ENCODE measurements around the gene ENG. TPM values are rescaled to one million over a fixed set of nuclear protein-coding genes. Genes with fewer than 3 reads are reported as not detected.

ENG gene
- 69.9 TPM for polyA plus RNA-seq (2013, experiment 1 of 2)
- polyA plus RNA-seq (2013, experiment 2 of 2) = 50.6 TPM

DNA sequence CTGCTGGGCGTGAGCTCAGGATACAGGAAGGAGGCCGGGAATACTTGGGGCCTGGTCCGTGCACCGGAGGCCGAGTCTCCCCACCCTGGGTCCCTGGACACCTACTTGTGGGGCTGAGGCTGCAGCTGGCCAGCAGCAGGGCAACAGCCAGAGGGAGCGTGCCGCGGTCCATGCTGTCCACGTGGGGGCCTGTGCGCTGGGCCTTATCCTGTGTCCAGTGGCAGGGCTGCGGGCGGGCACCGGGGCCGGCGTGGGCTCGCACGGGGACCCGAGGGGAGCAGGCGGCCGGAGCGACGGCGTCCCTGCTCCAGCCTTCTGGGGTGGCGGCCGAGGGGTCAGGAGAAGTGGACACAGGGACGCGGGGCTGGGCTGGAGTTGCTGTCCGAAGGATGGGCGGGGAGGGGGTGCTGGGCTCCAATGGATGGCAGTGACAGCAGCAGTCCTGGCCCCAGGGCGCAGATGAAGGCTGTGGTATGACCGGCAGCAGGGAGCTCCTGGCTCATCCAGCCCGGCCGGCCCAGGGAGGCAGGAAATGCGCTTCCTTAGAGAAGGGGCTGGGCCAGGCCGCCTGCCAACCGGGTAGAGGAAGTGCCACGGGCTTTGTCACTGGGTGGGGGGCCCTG lies at the start of gene ENG:
ENG (minus strand) TSS at position 475 of the 623 bp plus-strand sequence; CDS start at position 172, 303 bp downstream.
- WGBS, 2 experiments (ENCODE audit: insufficient coverage in 2 of 2) = 71 to 81% methylated on average over 23 to 33 of the region's 37 CpGs
- Histone ChIP-seq H3K36me3 (ENCODE audit: control insufficient read depth, insufficient read depth, low read length) (peaks cover 19% of the 10 kb centered on the region), H3K4me3 (ENCODE audit: extremely low read depth, insufficient read depth, low read length, poor library complexity, severe bottlenecking) (peak within 1 kb of the TSS; percentile 33), H3K27ac (ENCODE audit: low read depth, low read length, severe bottlenecking) (peak within 1 kb of the TSS; percentile 41), H3K4me1 (ENCODE audit: control insufficient read depth, insufficient read depth, low read length, poor library complexity, severe bottlenecking) (peaks cover 18% of the 10 kb centered on the region), H3K9me3 (ENCODE audit: control insufficient read depth, low read length) (peaks cover 15% of the 10 kb centered on the region)

GRCh38 chr9:127903557-127904475 lies 49.4 kb upstream of the ENG start:
- peak overlapping the region; percentile 39 for H3K27ac ChIP-seq (ENCODE audit: low read depth, low read length, severe bottlenecking)
- no peaks in the 10 kb centered on the region for H3K9me3 ChIP-seq (ENCODE audit: control insufficient read depth, low read length)
- 45 to 52% methylated on average over 13 to 16 of the region's 17 CpGs for WGBS, 2 experiments (ENCODE audit: insufficient coverage in 2 of 2)
- no peak overlapping the region for H3K4me3 ChIP-seq (ENCODE audit: extremely low read depth, insufficient read depth, low read length, poor library complexity, severe bottlenecking)
- peaks cover 4% of the 10 kb centered on the region for H3K36me3 ChIP-seq (ENCODE audit: control insufficient read depth, insufficient read depth, low read length)
- H3K4me1 ChIP-seq (ENCODE audit: control insufficient read depth, insufficient read depth, low read length, poor library complexity, severe bottlenecking) = peaks cover 33% of the 10 kb centered on the region

DNA sequence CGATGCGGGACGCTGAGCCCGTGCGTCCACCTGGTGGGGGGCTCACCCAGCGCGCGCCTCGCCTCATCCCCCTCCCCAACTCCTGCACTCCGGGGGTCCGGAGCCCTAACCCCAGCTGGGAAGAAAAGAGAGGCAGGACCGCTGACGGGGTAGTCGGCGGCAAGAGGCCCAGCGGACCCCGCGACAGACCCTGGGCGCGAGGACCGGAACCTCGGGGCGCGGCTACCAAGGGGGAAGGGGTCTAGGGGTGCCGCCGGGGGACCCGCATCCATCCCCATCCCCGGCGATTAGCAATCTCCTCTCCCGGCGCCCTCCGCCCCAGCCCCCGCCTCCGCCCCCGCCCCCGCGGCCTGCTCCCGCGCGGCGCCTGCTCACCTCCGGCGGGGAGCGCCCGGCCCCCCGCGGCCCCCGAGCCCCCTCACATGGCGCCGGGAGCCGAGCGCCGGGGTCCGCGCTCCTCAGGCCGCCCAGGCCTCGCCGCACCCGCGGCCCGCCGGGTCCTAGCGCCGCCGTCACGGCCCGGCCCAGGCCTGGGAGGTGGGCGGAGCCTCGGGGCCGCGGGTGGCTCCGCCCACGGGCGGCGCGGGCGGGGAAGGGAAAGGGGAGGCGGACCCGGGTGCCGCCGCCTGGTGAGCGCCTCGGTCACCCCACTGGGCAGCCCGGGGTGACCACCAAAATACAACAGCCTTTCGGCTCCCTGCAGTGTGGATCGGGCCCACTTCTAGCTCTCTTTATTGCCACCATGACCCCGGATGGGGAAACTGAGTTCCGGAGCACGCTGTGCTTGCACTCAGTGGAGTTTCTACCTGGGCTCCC lies 44.9 kb upstream of the ENG start, which contains the start of gene ST6GALNAC6:
ST6GALNAC6 (minus strand) TSS at position 476 of the 816 bp plus-strand sequence. CDS start 1,622 bp downstream, outside the sequence.
- Histone ChIP-seq H3K36me3 (ENCODE audit: control insufficient read depth, insufficient read depth, low read length) (peaks cover 24% of the 10 kb centered on the region), H3K4me1 (ENCODE audit: control insufficient read depth, insufficient read depth, low read length, poor library complexity, severe bottlenecking) (peaks cover 20% of the 10 kb centered on the region), H3K4me3 (ENCODE audit: extremely low read depth, insufficient read depth, low read length, poor library complexity, severe bottlenecking) (peak within 1 kb of the TSS; percentile 76), H3K9me3 (ENCODE audit: control insufficient read depth, low read length) (peaks cover 11% of the 10 kb centered on the region), H3K27ac (ENCODE audit: low read depth, low read length, severe bottlenecking) (peak within 1 kb of the TSS; percentile 55)
- 2 to 4% methylated on average over 41 to 55 of the region's 89 CpGs for whole genome bisulfite sequencing, 2 experiments (ENCODE audit: insufficient coverage in 2 of 2)

GRCh38 chr9:127898433-127899127 lies 44.1 kb upstream of the ENG start:
- H3K4me1 ChIP-seq (ENCODE audit: control insufficient read depth, insufficient read depth, low read length, poor library complexity, severe bottlenecking) = peaks cover 13% of the 10 kb centered on the region
- H3K9me3 ChIP-seq (ENCODE audit: control insufficient read depth, low read length) = peaks cover 17% of the 10 kb centered on the region
- H3K27ac ChIP-seq (ENCODE audit: low read depth, low read length, severe bottlenecking) = peak overlapping the region; percentile 55
- peaks cover 31% of the 10 kb centered on the region for H3K36me3 ChIP-seq (ENCODE audit: control insufficient read depth, insufficient read depth, low read length)
- peak overlapping the region; percentile 76 for H3K4me3 ChIP-seq (ENCODE audit: extremely low read depth, insufficient read depth, low read length, poor library complexity, severe bottlenecking)
- WGBS, 2 experiments (ENCODE audit: insufficient coverage in 2 of 2) = 27 to 36% methylated on average over 18 to 22 of the region's 32 CpGs

DNA sequence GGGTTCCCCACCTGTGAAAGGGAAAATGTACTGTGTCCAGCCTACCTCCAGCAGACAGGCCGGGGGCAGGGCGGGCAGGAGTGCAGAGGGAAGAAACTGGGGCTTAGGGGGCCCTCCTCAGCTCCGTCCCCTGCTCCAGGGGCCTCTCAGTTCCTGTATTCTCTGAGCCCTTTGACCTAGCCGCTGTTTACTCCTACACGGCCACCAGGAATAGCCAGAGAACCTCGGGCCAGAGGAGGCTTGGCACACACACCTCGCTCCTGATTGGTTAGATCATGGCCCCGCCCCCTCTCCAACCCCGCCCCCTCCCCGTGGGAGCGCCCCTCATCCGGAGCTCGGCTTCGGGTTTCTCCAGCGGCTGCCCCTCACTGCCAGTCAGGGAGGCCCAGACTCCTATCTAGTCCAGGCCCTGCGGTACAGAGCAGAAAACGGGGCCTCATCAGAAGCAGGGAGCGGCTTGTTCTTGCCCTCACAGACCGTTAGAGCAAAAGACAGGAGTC lies 42.8 kb upstream of the ENG start:
- peaks cover 45% of the 10 kb centered on the region for H3K36me3 ChIP-seq (ENCODE audit: control insufficient read depth, insufficient read depth, low read length)
- WGBS, 2 experiments (ENCODE audit: insufficient coverage in 2 of 2) = 11% methylated on average over 14 to 16 of the region's 19 CpGs
- peak overlapping the region; percentile 5 for H3K4me3 ChIP-seq (ENCODE audit: extremely low read depth, insufficient read depth, low read length, poor library complexity, severe bottlenecking)
- peak overlapping the region; percentile 69 for H3K27ac ChIP-seq (ENCODE audit: low read depth, low read length, severe bottlenecking)
- peaks cover 27% of the 10 kb centered on the region for H3K9me3 ChIP-seq (ENCODE audit: control insufficient read depth, low read length)
- peaks cover 9% of the 10 kb centered on the region for H3K4me1 ChIP-seq (ENCODE audit: control insufficient read depth, insufficient read depth, low read length, poor library complexity, severe bottlenecking)

- peak overlapping the region; percentile 24 for H3K27ac ChIP-seq (ENCODE audit: low read depth, low read length, severe bottlenecking)
- peaks cover 9% of the 10 kb centered on the region for H3K4me1 ChIP-seq (ENCODE audit: control insufficient read depth, insufficient read depth, low read length, poor library complexity, severe bottlenecking)
- peaks cover 27% of the 10 kb centered on the region for H3K9me3 ChIP-seq (ENCODE audit: control insufficient read depth, low read length)
- WGBS, 2 experiments (ENCODE audit: insufficient coverage in 2 of 2) = 78 to 81% methylated on average over 12 to 14 of the region's 16 CpGs
- H3K4me3 ChIP-seq (ENCODE audit: extremely low read depth, insufficient read depth, low read length, poor library complexity, severe bottlenecking) = no peak overlapping the region
- peaks cover 49% of the 10 kb centered on the region for H3K36me3 ChIP-seq (ENCODE audit: control insufficient read depth, insufficient read depth, low read length)
These were observed 42.1 kb upstream of the ENG start for GRCh38 chr9:127896395-127897192.

DNA sequence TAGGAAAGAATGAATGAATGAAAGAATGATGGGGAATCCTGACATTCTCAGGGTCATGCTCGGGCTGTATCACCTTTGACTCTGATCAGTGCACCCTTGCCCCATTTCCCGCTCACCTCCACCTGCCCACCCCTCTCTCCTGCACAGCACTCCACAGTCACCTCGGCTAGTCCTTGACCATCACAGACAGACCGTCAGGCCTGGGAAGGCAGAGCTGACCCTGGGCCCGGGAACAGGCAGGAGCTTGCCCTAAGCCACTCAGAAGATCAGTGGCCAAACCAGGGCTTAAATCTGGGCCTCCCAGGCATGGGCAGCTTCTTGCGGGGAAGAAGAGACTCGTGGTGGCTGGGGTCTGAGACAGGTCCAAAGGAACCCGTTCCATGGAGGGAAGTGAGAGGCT lies 41.4 kb upstream of the ENG start:
- H3K9me3 ChIP-seq (ENCODE audit: control insufficient read depth, low read length) = peaks cover 27% of the 10 kb centered on the region
- H3K4me3 ChIP-seq (ENCODE audit: extremely low read depth, insufficient read depth, low read length, poor library complexity, severe bottlenecking) = no peak overlapping the region
- H3K4me1 ChIP-seq (ENCODE audit: control insufficient read depth, insufficient read depth, low read length, poor library complexity, severe bottlenecking) = peaks cover 5% of the 10 kb centered on the region
- H3K36me3 ChIP-seq (ENCODE audit: control insufficient read depth, insufficient read depth, low read length) = peaks cover 56% of the 10 kb centered on the region
- 96 to 98% methylated on average over 6 to 8 of the region's 8 CpGs for WGBS, 2 experiments (ENCODE audit: insufficient coverage in 2 of 2)
- no peak overlapping the region for H3K27ac ChIP-seq (ENCODE audit: low read depth, low read length, severe bottlenecking)

DNA sequence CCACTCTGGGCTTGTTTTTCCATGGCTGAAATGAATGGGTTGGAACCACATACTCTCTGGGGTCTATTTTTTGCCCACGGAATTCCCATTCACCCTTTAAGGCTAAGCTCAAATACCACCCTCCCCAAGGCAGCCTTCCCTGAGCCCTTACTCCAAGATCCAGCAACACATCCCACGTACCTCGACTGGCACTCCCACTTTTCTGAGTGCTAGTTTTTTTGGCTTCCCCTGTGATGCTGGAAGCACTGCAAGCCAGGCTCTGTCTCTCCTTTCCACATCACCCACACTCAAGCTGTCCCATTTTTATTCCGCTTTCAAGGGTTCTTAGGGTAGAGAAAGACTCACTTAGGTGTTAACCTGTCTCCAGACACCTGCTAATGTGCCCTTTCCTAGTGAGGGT lies 38.9 kb upstream of the ENG start:
- Histone ChIP-seq H3K4me1 (ENCODE audit: control insufficient read depth, insufficient read depth, low read length, poor library complexity, severe bottlenecking) (no peaks in the 10 kb centered on the region), H3K36me3 (ENCODE audit: control insufficient read depth, insufficient read depth, low read length) (peaks cover 73% of the 10 kb centered on the region), H3K9me3 (ENCODE audit: control insufficient read depth, low read length) (peaks cover 27% of the 10 kb centered on the region), H3K4me3 (ENCODE audit: extremely low read depth, insufficient read depth, low read length, poor library complexity, severe bottlenecking) (no peak overlapping the region), H3K27ac (ENCODE audit: low read depth, low read length, severe bottlenecking) (no peak overlapping the region)
- 93 to 95% methylated on average over 3 to 4 of the region's 4 CpGs for WGBS, 2 experiments (ENCODE audit: insufficient coverage in 2 of 2)

- Histone ChIP-seq H3K36me3 (ENCODE audit: control insufficient read depth, insufficient read depth, low read length) (peaks cover 76% of the 10 kb centered on the region), H3K9me3 (ENCODE audit: control insufficient read depth, low read length) (peaks cover 27% of the 10 kb centered on the region), H3K4me1 (ENCODE audit: control insufficient read depth, insufficient read depth, low read length, poor library complexity, severe bottlenecking) (no peaks in the 10 kb centered on the region), H3K4me3 (ENCODE audit: extremely low read depth, insufficient read depth, low read length, poor library complexity, severe bottlenecking) (no peak overlapping the region), H3K27ac (ENCODE audit: low read depth, low read length, severe bottlenecking) (no peak overlapping the region)
- WGBS, 2 experiments (ENCODE audit: insufficient coverage in 2 of 2) = 95 to 100% methylated on average over 6 of the region's 6 CpGs
These were observed 38.4 kb upstream of the ENG start for GRCh38 chr9:127892831-127893230.

All from mesodermal cell (in vitro differentiated cells).